ENCODE data around the gene PLA2G4C.

GRCh38 chr19:48036765-48037164, 73.9 kb downstream of the PLA2G4C start:
- TF ChIP-seq EZH2 (IDR thresholded peaks at IDR 0.05; ENCODE audit: borderline replicate concordance, low read length): no peak
- TF ChIP-seq, protein P1, sequence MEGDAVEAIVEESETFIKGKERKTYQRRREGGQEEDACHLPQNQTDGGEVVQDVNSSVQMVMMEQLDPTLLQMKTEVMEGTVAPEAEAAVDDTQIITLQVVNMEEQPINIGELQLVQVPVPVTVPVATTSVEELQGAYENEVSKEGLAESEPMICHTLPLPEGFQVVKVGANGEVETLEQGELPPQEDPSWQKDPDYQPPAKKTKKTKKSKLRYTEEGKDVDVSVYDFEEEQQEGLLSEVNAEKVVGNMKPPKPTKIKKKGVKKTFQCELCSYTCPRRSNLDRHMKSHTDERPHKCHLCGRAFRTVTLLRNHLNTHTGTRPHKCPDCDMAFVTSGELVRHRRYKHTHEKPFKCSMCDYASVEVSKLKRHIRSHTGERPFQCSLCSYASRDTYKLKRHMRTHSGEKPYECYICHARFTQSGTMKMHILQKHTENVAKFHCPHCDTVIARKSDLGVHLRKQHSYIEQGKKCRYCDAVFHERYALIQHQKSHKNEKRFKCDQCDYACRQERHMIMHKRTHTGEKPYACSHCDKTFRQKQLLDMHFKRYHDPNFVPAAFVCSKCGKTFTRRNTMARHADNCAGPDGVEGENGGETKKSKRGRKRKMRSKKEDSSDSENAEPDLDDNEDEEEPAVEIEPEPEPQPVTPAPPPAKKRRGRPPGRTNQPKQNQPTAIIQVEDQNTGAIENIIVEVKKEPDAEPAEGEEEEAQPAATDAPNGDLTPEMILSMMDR (IDR thresholded peaks at IDR 0.05; ENCODE audit: low read length): no peak

All from OCI-LY1 (cell line).